Activated CD8-positive, alpha-beta memory T cell treated with anti-CD3 and anti-CD28 coated beads for 36 hours (primary cell): ENCODE measurements around the gene CYP4Z1. TPM values are rescaled to one million over a fixed set of nuclear protein-coding genes. Genes with fewer than 3 reads are reported as not detected.
"Not testable (repeated sequence)": the region's sequence is repeated elsewhere in the genome, so short reads cannot be mapped to it uniquely, and the experiment has no call there.

Experiments used
- CTCF ChIA-PET: fragments of 350-600 bp; sonication (Branson Sonifier 250); formaldehyde crosslinking; loops from one replicate; lab custom pipeline; 2021; ENCODE audit warnings: antibody characterized with exemption; lab: Charles Lee
- POLR2A ChIA-PET: fragments of 350-600 bp; sonication (Branson Sonifier 250); formaldehyde crosslinking; loops from one replicate; lab custom pipeline; 2021; ENCODE audit warnings: antibody characterized with exemption; lab: Charles Lee
- total RNA-seq, 2 experiments: library from RNA; stranded (reverse); gene quantifications; one replicate each; pipeline ENCODE4 v1.2.3, GENCODE V29; 2021

The CYP4Z1 gene, protein sequence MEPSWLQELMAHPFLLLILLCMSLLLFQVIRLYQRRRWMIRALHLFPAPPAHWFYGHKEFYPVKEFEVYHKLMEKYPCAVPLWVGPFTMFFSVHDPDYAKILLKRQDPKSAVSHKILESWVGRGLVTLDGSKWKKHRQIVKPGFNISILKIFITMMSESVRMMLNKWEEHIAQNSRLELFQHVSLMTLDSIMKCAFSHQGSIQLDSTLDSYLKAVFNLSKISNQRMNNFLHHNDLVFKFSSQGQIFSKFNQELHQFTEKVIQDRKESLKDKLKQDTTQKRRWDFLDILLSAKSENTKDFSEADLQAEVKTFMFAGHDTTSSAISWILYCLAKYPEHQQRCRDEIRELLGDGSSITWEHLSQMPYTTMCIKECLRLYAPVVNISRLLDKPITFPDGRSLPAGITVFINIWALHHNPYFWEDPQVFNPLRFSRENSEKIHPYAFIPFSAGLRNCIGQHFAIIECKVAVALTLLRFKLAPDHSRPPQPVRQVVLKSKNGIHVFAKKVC
- total RNA-seq, result not detected

- ChIA-PET POLR2A (no interaction called here), CTCF (no interaction called here)
Observed at GRCh38 chr1:47067097-47067594, at the start of gene CYP4Z1. TSS of gene CYP4Z1 (plus strand) at chr1:47067231. CDS start at chr1:47067491, 260 bp downstream.

- CTCF ChIA-PET, result no interaction called here
- POLR2A ChIA-PET, result no interaction called here
Observed at GRCh38 chr1:47021070-47021469, 46.0 kb upstream of the CYP4Z1 start.

GRCh38 chr1:47023268-47024140 lies 43.5 kb upstream of the CYP4Z1 start, which contains the start of gene CYP4X1:
TSS of gene CYP4X1 (plus strand) at chr1:47023669. CDS start at chr1:47023818, 149 bp downstream.
- CTCF ChIA-PET, result no interaction called here
- POLR2A ChIA-PET, result no interaction called here

- CTCF ChIA-PET, result no interaction called here
Observed at GRCh38 chr1:47024141-47024801, 42.8 kb upstream of the CYP4Z1 start.

GRCh38 chr1:47030170-47030805 lies 36.7 kb upstream of the CYP4Z1 start:
- ChIA-PET POLR2A (no interaction called here), CTCF (no interaction called here)

More at GRCh38 chr1:47024141-47024801, 42.8 kb upstream of the CYP4Z1 start:
- POLR2A ChIA-PET, result no interaction called here

GRCh38 chr1:47031059-47031458 lies 36.0 kb upstream of the CYP4Z1 start:
- ChIA-PET CTCF (no interaction called here), POLR2A (no interaction called here)

DNA sequence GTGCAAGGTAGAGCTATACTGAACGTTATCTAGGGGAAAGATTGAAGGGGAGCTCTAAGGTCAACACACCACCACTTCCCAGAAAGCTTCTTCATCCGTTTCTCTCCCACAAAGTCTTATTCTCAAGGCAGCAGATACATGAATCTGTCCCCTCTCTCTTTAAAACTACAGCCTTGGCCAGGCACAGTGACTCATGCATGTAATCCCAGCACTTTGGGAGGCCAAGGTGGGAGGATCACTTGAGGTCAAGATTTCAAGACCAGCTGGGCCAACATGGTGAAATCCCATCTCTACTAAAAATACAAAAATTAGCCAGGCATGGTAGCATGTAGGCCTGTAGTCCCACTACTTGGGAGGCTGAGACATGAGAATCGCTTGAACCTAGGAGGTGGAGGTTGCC lies 35.4 kb upstream of the CYP4Z1 start:
- CTCF ChIA-PET, result no interaction called here
- POLR2A ChIA-PET, result no interaction called here

DNA sequence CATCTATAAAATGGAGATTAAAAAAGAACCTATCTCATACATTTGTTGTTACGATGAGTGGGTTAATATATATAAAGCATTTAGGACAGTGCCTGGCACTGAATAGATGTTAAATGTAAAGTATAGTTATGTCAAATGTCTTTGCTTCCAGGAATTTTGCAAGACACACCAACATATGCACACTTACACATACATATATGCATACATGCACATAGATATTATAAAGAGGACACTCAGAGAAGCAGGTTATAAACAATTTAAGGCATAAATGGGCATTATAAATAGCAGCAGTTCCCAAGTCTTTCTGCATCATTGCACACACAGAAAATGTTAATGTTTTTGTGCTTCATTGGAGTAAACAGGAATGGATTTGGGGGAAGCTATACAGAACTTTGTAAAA lies 30.3 kb upstream of the CYP4Z1 start:
- CTCF ChIA-PET, result no interaction called here
- POLR2A ChIA-PET, result no interaction called here

DNA sequence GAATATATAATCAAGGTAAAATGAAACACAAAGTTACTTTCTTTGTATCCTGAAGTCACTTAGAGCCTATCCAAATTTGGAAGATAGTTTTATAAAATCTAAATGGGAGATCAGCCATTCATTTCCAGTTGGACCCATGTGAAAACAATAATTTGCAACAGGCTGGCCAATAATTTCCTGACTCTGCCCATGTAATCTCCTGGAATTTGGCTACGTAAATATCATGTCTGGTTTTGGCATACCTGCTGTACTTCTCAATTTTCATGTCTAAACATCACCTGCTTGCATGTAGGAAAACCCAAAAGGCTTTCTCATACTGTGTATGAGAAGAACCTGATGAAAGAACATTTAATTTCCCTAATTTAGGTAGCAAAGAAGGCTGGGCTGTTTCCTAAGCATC lies 7.7 kb upstream of the CYP4Z1 start:
- CTCF ChIA-PET, result no interaction called here
- POLR2A ChIA-PET, result no interaction called here

DNA sequence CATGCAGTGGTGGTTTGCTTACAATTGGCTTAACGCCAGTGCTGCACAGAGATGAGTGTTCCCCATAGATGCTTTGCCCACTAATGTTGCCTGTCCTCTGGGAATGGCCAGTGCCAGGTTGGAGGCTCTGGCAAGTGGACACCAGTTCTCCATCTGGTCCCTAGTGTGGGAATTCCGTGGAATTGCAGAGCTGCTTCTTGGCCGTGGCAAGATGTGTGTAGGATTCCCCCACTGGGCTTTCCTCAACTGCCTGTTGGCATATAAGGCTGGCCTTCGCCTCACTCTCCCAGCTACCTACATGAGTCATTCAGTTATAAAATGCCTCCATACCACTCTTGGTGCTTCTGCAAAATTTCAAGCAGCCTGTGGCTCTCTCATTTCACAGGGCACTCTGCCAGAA lies 2.0 kb downstream of the CYP4Z1 start:
- POLR2A ChIA-PET, CTCF ChIA-PET: not testable (repeated sequence)

- CTCF ChIA-PET, POLR2A ChIA-PET: not testable (repeated sequence)
Observed at GRCh38 chr1:47069509-47069908, 2.5 kb downstream of the CYP4Z1 start.

- CTCF ChIA-PET, POLR2A ChIA-PET: not testable (repeated sequence)
Observed at GRCh38 chr1:47089356-47089755, 22.3 kb downstream of the CYP4Z1 start.

DNA sequence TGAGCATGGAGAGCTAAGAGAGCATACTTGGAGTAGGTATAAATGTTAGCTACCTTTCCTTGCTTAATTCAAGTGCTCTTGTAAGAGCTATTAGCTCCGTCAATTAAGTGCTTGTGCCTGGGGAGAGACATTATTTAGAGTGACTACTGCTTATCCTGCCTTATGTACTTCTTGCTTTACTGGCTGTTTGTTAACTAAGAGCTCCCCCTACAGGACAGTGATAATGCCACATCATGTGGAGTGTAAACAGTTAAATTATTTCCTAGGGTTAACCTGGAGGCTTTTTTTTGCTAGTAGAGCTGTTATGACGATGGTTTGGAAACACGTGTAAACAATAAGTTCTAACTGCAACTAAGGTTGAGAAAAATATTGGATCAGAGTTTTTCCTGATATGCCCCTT lies 24.4 kb downstream of the CYP4Z1 start:
- CTCF ChIA-PET, POLR2A ChIA-PET: not testable (repeated sequence)

DNA sequence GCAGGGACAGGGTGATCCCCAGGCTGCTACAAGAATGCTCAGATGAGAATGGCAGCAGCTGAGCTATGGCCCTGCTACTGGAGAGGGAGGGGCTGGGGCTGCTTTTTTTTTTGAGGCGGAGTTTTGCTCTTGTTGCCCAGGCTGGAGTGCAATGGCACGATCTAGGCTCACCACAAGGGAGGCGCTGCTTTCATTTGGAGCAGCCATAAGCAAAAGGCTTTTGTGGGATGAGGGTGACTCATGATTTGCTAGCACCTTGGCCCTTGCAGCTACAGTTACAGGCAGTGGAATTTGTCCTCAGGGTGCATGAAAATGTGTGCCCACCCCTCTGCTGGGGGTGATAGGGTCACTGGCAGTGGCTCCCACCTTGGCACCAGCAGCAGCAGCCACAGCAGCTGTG lies 37.8 kb downstream of the CYP4Z1 start:
- ChIA-PET CTCF (no interaction called here), POLR2A (no interaction called here)

DNA sequence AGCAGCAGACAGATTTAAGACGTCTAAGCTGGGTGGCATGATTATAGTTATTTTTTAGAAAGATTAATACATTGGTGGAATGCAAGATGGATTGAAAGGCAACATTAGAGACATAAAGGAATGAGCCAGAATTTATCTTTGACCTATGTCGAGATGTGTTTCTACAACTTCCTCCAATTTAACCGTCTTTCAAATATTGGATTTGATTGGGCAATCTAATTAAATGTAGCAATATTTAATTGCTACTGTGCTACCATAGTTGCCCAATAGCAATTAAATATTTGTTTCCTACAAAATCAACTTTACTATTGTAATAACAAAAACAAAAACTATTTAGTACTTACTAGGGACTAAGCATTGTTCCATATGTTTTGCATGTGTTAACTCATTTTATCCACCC lies 39.8 kb downstream of the CYP4Z1 start:
- ChIA-PET POLR2A (no interaction called here), CTCF (no interaction called here)

- POLR2A ChIA-PET, CTCF ChIA-PET: not testable (repeated sequence)
Observed at GRCh38 chr1:47107851-47108574, 41.0 kb downstream of the CYP4Z1 start.

GRCh38 chr1:47109482-47109881 lies 42.5 kb downstream of the CYP4Z1 start:
- CTCF ChIA-PET, POLR2A ChIA-PET: not testable (repeated sequence)

DNA sequence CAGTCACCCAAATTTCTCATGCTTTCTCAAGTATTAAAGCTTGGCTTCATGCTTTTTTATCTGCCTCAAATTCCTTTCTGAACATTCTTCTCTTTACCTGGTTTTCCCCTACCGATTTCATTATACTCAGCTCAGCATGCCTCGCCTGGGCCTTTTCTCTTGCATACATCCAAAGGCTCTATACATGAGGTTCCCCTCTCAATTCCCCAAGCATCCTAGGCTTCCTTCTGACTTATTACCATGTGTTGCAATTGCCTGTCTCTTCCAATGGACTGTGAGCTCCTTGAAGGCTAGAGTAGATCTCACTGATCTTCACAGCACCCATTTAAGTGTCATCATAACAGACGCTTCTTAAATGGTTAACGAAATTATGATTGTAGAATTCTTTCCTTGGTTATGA lies 46.1 kb downstream of the CYP4Z1 start:
- CTCF ChIA-PET, result no interaction called here

GRCh38 chr1:47121039-47121438 lies 54.0 kb downstream of the CYP4Z1 start:
- POLR2A ChIA-PET, CTCF ChIA-PET: not testable (repeated sequence)

More for the DNA sequence above, 46.1 kb downstream of the CYP4Z1 start:
- POLR2A ChIA-PET, result no interaction called here
